CD4-positive, alpha-beta T cell treated with Interferon gamma for 1 hour (primary cell): ENCODE data around the gene SNTA1.
"Not testable (repeated sequence)": the region's sequence is repeated elsewhere in the genome, so short reads cannot be mapped to it uniquely, and the experiment has no call there.

Experiments used
- DNase-seq: peaks from one replicate; pipeline ENCODE4 v3.0.0-alpha.2; 2020

Gene SNTA1

GRCh38 chr20:33443512-33444239, at the start of gene SNTA1:
SNTA1 (minus strand) TSS chr20:33443763; CDS start chr20:33443620, 143 bp downstream.
- DNase-seq = peak; percentile 92

- no peak for DNase-seq
Measured at GRCh38 chr20:33490934-33491656, 47.5 kb upstream of the SNTA1 start.

- no peak for DNase-seq
Measured at GRCh38 chr20:33490023-33490933, 46.7 kb upstream of the SNTA1 start, which contains the start of gene CBFA2T2. CBFA2T2 (plus strand) TSS chr20:33490096; CDS start chr20:33490268, 172 bp downstream.

- peak; percentile 98 for DNase-seq
Measured at GRCh38 chr20:33489495-33490022, 46.0 kb upstream of the SNTA1 start.

GRCh38 chr20:33488661-33489494, 45.3 kb upstream of the SNTA1 start:
- DNase-seq = not testable (repeated sequence)

- DNase-seq = no peak
Measured at GRCh38 chr20:33488201-33488600, 44.6 kb upstream of the SNTA1 start.

- DNase-seq = not testable (repeated sequence)
Measured at GRCh38 chr20:33483186-33483585, 39.6 kb upstream of the SNTA1 start.

GRCh38 chr20:33482581-33482980, 39.0 kb upstream of the SNTA1 start:
- DNase-seq = no peak

GRCh38 chr20:33481431-33481941, 37.9 kb upstream of the SNTA1 start:
- DNase-seq = no peak

GRCh38 chr20:33480048-33480447, 36.5 kb upstream of the SNTA1 start:
- DNase-seq = no peak

- no peak for DNase-seq
Measured at GRCh38 chr20:33477386-33478234, 34.0 kb upstream of the SNTA1 start.

- no peak for DNase-seq
Measured at GRCh38 chr20:33475381-33476152, 32.0 kb upstream of the SNTA1 start.

- no peak for DNase-seq
Measured at GRCh38 chr20:33474963-33475362, 31.4 kb upstream of the SNTA1 start.

GRCh38 chr20:33474097-33474873, 30.7 kb upstream of the SNTA1 start:
- no peak for DNase-seq

GRCh38 chr20:33472868-33473435, 29.4 kb upstream of the SNTA1 start:
- DNase-seq = no peak

- DNase-seq = no peak
Measured at GRCh38 chr20:33470866-33471265, 27.3 kb upstream of the SNTA1 start.

- DNase-seq = no peak
Measured at GRCh38 chr20:33470457-33470856, 26.9 kb upstream of the SNTA1 start.

GRCh38 chr20:33466303-33466646, 22.7 kb upstream of the SNTA1 start:
- DNase-seq = no peak
